NCI-H226 (cell line): Measurements from ENCODE around the gene OSBPL1A.
"Not testable (repeated sequence)": the region's sequence is repeated elsewhere in the genome, so short reads cannot be mapped to it uniquely, and the experiment has no call there.

Experiments
- DNase-seq: peaks from one replicate; pipeline ENCODE4 v3.0.0-alpha.2; 2015

OSBPL1A gene

GRCh38 chr18:24396082-24396633 is 1.5 kb downstream of the OSBPL1A start:
- no peak for DNase-seq

- DNase-seq = no peak
These were observed 2.4 kb downstream of the OSBPL1A start for GRCh38 chr18:24395049-24395795.

GRCh38 chr18:24388957-24389356 is 8.7 kb downstream of the OSBPL1A start:
- no peak for DNase-seq

- no peak for DNase-seq
These were observed 10.9 kb downstream of the OSBPL1A start for GRCh38 chr18:24386681-24387080.

- DNase-seq = no peak
These were observed 16.5 kb downstream of the OSBPL1A start for GRCh38 chr18:24381126-24381525.

- no peak for DNase-seq
These were observed 17.4 kb downstream of the OSBPL1A start for GRCh38 chr18:24380163-24380747.

- DNase-seq = no peak
These were observed 19.0 kb downstream of the OSBPL1A start for GRCh38 chr18:24378598-24378997.

- DNase-seq = not testable (repeated sequence)
These were observed 21.1 kb downstream of the OSBPL1A start for GRCh38 chr18:24376531-24376930.

- no peak for DNase-seq
These were observed 24.3 kb downstream of the OSBPL1A start for GRCh38 chr18:24373328-24373727.

GRCh38 chr18:24372279-24372872 is 25.2 kb downstream of the OSBPL1A start:
- DNase-seq = no peak

GRCh38 chr18:24370120-24370519 is 27.5 kb downstream of the OSBPL1A start:
- DNase-seq = no peak

GRCh38 chr18:24369426-24369825 is 28.2 kb downstream of the OSBPL1A start:
- DNase-seq = no peak

- DNase-seq = no peak
These were observed 28.9 kb downstream of the OSBPL1A start for GRCh38 chr18:24368749-24369148.

- no peak for DNase-seq
These were observed 31.3 kb downstream of the OSBPL1A start for GRCh38 chr18:24366328-24366727.

GRCh38 chr18:24364177-24364576 is 33.4 kb downstream of the OSBPL1A start:
- DNase-seq = no peak

GRCh38 chr18:24362757-24363156 is 34.9 kb downstream of the OSBPL1A start:
- no peak for DNase-seq

- DNase-seq = not testable (repeated sequence)
These were observed 37.7 kb downstream of the OSBPL1A start for GRCh38 chr18:24359787-24360530.

GRCh38 chr18:24354278-24354677 is 43.3 kb downstream of the OSBPL1A start:
- no peak for DNase-seq

GRCh38 chr18:24346254-24346653 is 51.4 kb downstream of the OSBPL1A start:
- DNase-seq = no peak

GRCh38 chr18:24344509-24344908 is 53.1 kb downstream of the OSBPL1A start:
- DNase-seq = no peak

- no peak for DNase-seq
These were observed 55.3 kb downstream of the OSBPL1A start for GRCh38 chr18:24342347-24342746.

GRCh38 chr18:24341361-24341760 is 56.3 kb downstream of the OSBPL1A start:
- DNase-seq = no peak

GRCh38 chr18:24333084-24333483 is 64.5 kb downstream of the OSBPL1A start:
- DNase-seq = no peak
